Colonic mucosa (tissue), 4 donors: Measurements from ENCODE around the gene MPST. TPM values are rescaled to one million over a fixed set of nuclear protein-coding genes. Genes with fewer than 3 reads are reported as not detected.

Experiments
- DNase-seq: peaks from one replicate; pipeline ENCODE4 v3.0.0-alpha.2; 2020
- H3K27ac ChIP-seq: fragments of 200-600 bp; one replicate; pipeline ENCODE4 v1.8.0; 2021
- H3K27me3 ChIP-seq: fragments of 200-600 bp; one replicate; pipeline ENCODE4 v1.8.0; 2021
- H3K36me3 ChIP-seq: fragments of 200-600 bp; one replicate; pipeline ENCODE4 v1.8.0; 2021
- H3K4me1 ChIP-seq: fragments of 200-600 bp; one replicate; pipeline ENCODE4 v1.8.0; 2021; ENCODE audit warnings: mild to moderate bottlenecking
- H3K4me3 ChIP-seq: fragments of 200-600 bp; one replicate; pipeline ENCODE4 v1.8.0; 2021
- H3K9ac ChIP-seq, 2 donors: one replicate each; pipeline ENCODE4 v1.7.0; 2013; ENCODE audit warnings: control low read depth in 2 of 2, low read depth in 2 of 2, low read length in 2 of 2
- H3K9me3 ChIP-seq: fragments of 200-600 bp; one replicate; pipeline ENCODE4 v1.8.0; 2021
- CTCF ChIP-seq: fragments of 200-600 bp; IDR thresholded peaks from one replicate; pipeline ENCODE4 v1.8.0; 2022; ENCODE audit warnings: antibody characterized with exemption, mild to moderate bottlenecking
- intact Hi-C: fragments of 100-400 bp; cut with DNase I; formaldehyde crosslinking; loops from one replicate; pipeline ENCODE4 v1.14.1; 2022
- total RNA-seq, 2 donors: library from RNA; stranded (reverse); fragmentation: NEBNext Ultra II Directional in 1 of 2; extraction: Animal tissue kit (Norgen Biotek cat#: 25700) in 1 of 2; gene quantifications; one replicate each; pipeline ENCODE4 v1.2.1, GENCODE V29; 2021
- donor health status: healthy.
- donor health status: DM: no; HTN: no; CAD: no.
- donor health status: DM: no; HTN: no; CAD: no.

MPST gene
- total RNA-seq, 2 donors from 2014 or later: 217 to 259 TPM

GRCh38 chr22:37044634-37045625 is 25.4 kb downstream of the MPST start:
- no peaks in the 10 kb centered on the region for H3K27me3 ChIP-seq
- H3K4me3 ChIP-seq: no peak overlapping the region
- H3K4me1 ChIP-seq: peaks cover 7% of the 10 kb centered on the region
- TF ChIP-seq CTCF: no peak
- H3K36me3 ChIP-seq: no peaks in the 10 kb centered on the region
- intact Hi-C loops: loop anchor here (10.0 kb wide), 2 partner anchors 60 to 190 kb away; no protein-coding TSS in a partner anchor
- H3K9ac ChIP-seq: peak overlapping the region in 1 of 2 donors; percentile 87
- no peaks in the 10 kb centered on the region for H3K9me3 ChIP-seq
- no peak overlapping the region for H3K27ac ChIP-seq
- DNase-seq: no peak

GRCh38 chr22:37045958-37046357 is 26.4 kb downstream of the MPST start:
- Histone ChIP-seq H3K9ac (no peak overlapping the region), H3K4me3 (no peak overlapping the region), H3K4me1 (peaks cover 7% of the 10 kb centered on the region), H3K27ac (no peak overlapping the region), H3K36me3 (no peaks in the 10 kb centered on the region), H3K27me3 (no peaks in the 10 kb centered on the region), H3K9me3 (no peaks in the 10 kb centered on the region)
- DNase-seq: no peak
- peak; percentile 57 for TF ChIP-seq CTCF
- intact Hi-C loops: loop anchor here (10.0 kb wide), 2 partner anchors 61 to 191 kb away; no protein-coding TSS in a partner anchor

- intact Hi-C loops: loop anchor here (10.0 kb wide), 2 partner anchors 62 to 192 kb away; no protein-coding TSS in a partner anchor
- Histone ChIP-seq H3K9ac (no peak overlapping the region), H3K4me3 (no peak overlapping the region), H3K9me3 (no peaks in the 10 kb centered on the region), H3K4me1 (peaks cover 7% of the 10 kb centered on the region), H3K36me3 (no peaks in the 10 kb centered on the region), H3K27me3 (no peaks in the 10 kb centered on the region), H3K27ac (no peak overlapping the region)
- no peak for TF ChIP-seq CTCF
- no peak for DNase-seq
Measured at GRCh38 chr22:37046589-37046988, 27.0 kb downstream of the MPST start.

- no peak for TF ChIP-seq CTCF
- H3K27ac ChIP-seq: no peak overlapping the region
- DNase-seq: no peak
- no peak overlapping the region for H3K9ac ChIP-seq
- no peaks in the 10 kb centered on the region for H3K27me3 ChIP-seq
- H3K9me3 ChIP-seq: no peaks in the 10 kb centered on the region
- H3K4me1 ChIP-seq: peaks cover 8% of the 10 kb centered on the region
- no peak overlapping the region for H3K4me3 ChIP-seq
- H3K36me3 ChIP-seq: no peaks in the 10 kb centered on the region
- intact Hi-C loops: loop anchor here (10.0 kb wide), 2 partner anchors 62 to 192 kb away; no protein-coding TSS in a partner anchor
Measured at GRCh38 chr22:37047006-37047405, 27.5 kb downstream of the MPST start.

- H3K9ac ChIP-seq: no peak overlapping the region
- no peak for DNase-seq
- no peaks in the 10 kb centered on the region for H3K9me3 ChIP-seq
- H3K27me3 ChIP-seq: no peaks in the 10 kb centered on the region
- H3K27ac ChIP-seq: no peak overlapping the region
- no peak for TF ChIP-seq CTCF
- intact Hi-C loops: loop anchor here (10.0 kb wide), 2 partner anchors 63 to 193 kb away; no protein-coding TSS in a partner anchor
- peaks cover 11% of the 10 kb centered on the region for H3K4me1 ChIP-seq
- H3K36me3 ChIP-seq: no peaks in the 10 kb centered on the region
- H3K4me3 ChIP-seq: no peak overlapping the region
Measured at GRCh38 chr22:37048133-37048532, 28.6 kb downstream of the MPST start.
